Endothelial cell (in vitro differentiated cells): ENCODE data around the gene PLEKHH2. TPM values are rescaled to one million over a fixed set of nuclear protein-coding genes. Genes with fewer than 3 reads are reported as not detected.

Experiments
- DNase-seq: peaks from one replicate; pipeline ENCODE4 v3.0.0; 2021; ENCODE audit warnings: low spot score
- H3K27ac Mint-ChIP-seq: one replicate; pipeline ENCODE4 v1.8.0; 2021; ENCODE audit warnings: mixed read lengths, inconsistent platforms; ENCODE audit not compliant: unreplicated experiment
- H3K27me3 Mint-ChIP-seq: one replicate; pipeline ENCODE4 v1.8.0; 2021; ENCODE audit warnings: mild to moderate bottlenecking, moderate library complexity, mixed read lengths, inconsistent platforms; ENCODE audit not compliant: unreplicated experiment
- H3K36me3 Mint-ChIP-seq: one replicate; pipeline ENCODE4 v1.8.0; 2021; ENCODE audit warnings: mild to moderate bottlenecking, low read depth, mixed read lengths, inconsistent platforms; ENCODE audit not compliant: unreplicated experiment
- H3K4me1 Mint-ChIP-seq: one replicate; pipeline ENCODE4 v1.8.0; 2021; ENCODE audit warnings: mild to moderate bottlenecking, mixed read lengths, inconsistent platforms; ENCODE audit not compliant: unreplicated experiment
- H3K4me3 Mint-ChIP-seq: one replicate; pipeline ENCODE4 v1.8.0; 2021; ENCODE audit warnings: mild to moderate bottlenecking, mixed read lengths, inconsistent platforms; ENCODE audit not compliant: unreplicated experiment
- H3K9me3 Mint-ChIP-seq: one replicate; pipeline ENCODE4 v1.8.0; 2021; ENCODE audit warnings: mixed read lengths, inconsistent platforms; ENCODE audit not compliant: unreplicated experiment
- CTCF ChIP-seq: fragments of 200-600 bp; sonication (generic); IDR thresholded peaks from one replicate; pipeline ENCODE4 v1.5.0; 2021; ENCODE audit warnings: antibody characterized with exemption; ENCODE audit not compliant: unreplicated experiment
- total RNA-seq: library from RNA; stranded (reverse); fragmentation: NEBNext Ultra II Directional; extraction: Animal tissue kit (Norgen Biotek cat#: 25700); gene quantifications from one replicate; pipeline ENCODE4 v1.2.1, GENCODE V29; 2021; ENCODE audit not compliant: unreplicated experiment

Gene PLEKHH2
- total RNA-seq, 1 donor from 2014 or later = 1.6 TPM

- Mint-ChIP-seq H3K4me1 (no peaks in the 10 kb centered on the region), H3K27ac (no peak overlapping the region)
These were observed 106.6 kb downstream of the PLEKHH2 start for GRCh38 chr2:43743706-43744105.

GRCh38 chr2:43745457-43745856, 108.4 kb downstream of the PLEKHH2 start:
- no peaks in the 10 kb centered on the region for H3K9me3 Mint-ChIP-seq
- no peak for DNase-seq
- no peaks in the 10 kb centered on the region for H3K27me3 Mint-ChIP-seq
- TF ChIP-seq CTCF = no peak
- no peak overlapping the region for H3K4me3 Mint-ChIP-seq
- no peak overlapping the region for H3K27ac Mint-ChIP-seq
- no peaks in the 10 kb centered on the region for H3K4me1 Mint-ChIP-seq
- no peaks in the 10 kb centered on the region for H3K36me3 Mint-ChIP-seq

More at GRCh38 chr2:43743706-43744105, 106.6 kb downstream of the PLEKHH2 start:
- Mint-ChIP-seq H3K27me3 (no peaks in the 10 kb centered on the region), H3K9me3 (no peaks in the 10 kb centered on the region), H3K4me3 (no peak overlapping the region), H3K36me3 (no peaks in the 10 kb centered on the region)
- no peak for DNase-seq
- TF ChIP-seq CTCF = no peak

- H3K36me3 Mint-ChIP-seq = no peaks in the 10 kb centered on the region
- no peak for DNase-seq
- no peaks in the 10 kb centered on the region for H3K9me3 Mint-ChIP-seq
- no peak overlapping the region for H3K4me3 Mint-ChIP-seq
- H3K27ac Mint-ChIP-seq = no peak overlapping the region
- H3K4me1 Mint-ChIP-seq = peaks cover 10% of the 10 kb centered on the region
- no peaks in the 10 kb centered on the region for H3K27me3 Mint-ChIP-seq
- TF ChIP-seq CTCF = no peak
These were observed 111.3 kb downstream of the PLEKHH2 start for GRCh38 chr2:43748333-43748732.

GRCh38 chr2:43749583-43749982, 112.5 kb downstream of the PLEKHH2 start:
- peaks cover 10% of the 10 kb centered on the region for H3K4me1 Mint-ChIP-seq
- no peaks in the 10 kb centered on the region for H3K36me3 Mint-ChIP-seq
- no peak for DNase-seq
- H3K9me3 Mint-ChIP-seq = no peaks in the 10 kb centered on the region
- H3K27me3 Mint-ChIP-seq = no peaks in the 10 kb centered on the region
- no peak overlapping the region for H3K27ac Mint-ChIP-seq
- no peak for TF ChIP-seq CTCF
- no peak overlapping the region for H3K4me3 Mint-ChIP-seq

- Mint-ChIP-seq H3K4me3 (no peak overlapping the region), H3K27ac (no peak overlapping the region), H3K9me3 (no peaks in the 10 kb centered on the region), H3K27me3 (no peaks in the 10 kb centered on the region), H3K36me3 (no peaks in the 10 kb centered on the region), H3K4me1 (peaks cover 10% of the 10 kb centered on the region)
- no peak for TF ChIP-seq CTCF
- DNase-seq = no peak
These were observed 114.5 kb downstream of the PLEKHH2 start for GRCh38 chr2:43751476-43751990.
